Bronchial epithelial cell (primary cell): Measurements from ENCODE around the gene SPHK2. TPM values are rescaled to one million over a fixed set of nuclear protein-coding genes. Genes with fewer than 3 reads are reported as not detected.

Source experiments
- DNase-seq: peaks from one replicate; pipeline ENCODE4 v3.0.0-alpha.2; 2010; ENCODE audit warnings: low read depth
- FAIRE-seq: peaks from 2 replicates; lab custom pipeline; 2011; peaks lifted over from hg19 to GRCh38; lab: Jason Lieb, UNC
- H3K27me3 ChIP-seq: 2 replicates; pipeline ENCODE4 v1.5.1; 2011; ENCODE audit warnings: low read length; ENCODE audit not compliant: control insufficient read depth, insufficient read depth
- H3K36me3 ChIP-seq: 2 replicates; pipeline ENCODE4 v1.5.1; 2011; ENCODE audit warnings: low read length; ENCODE audit not compliant: control insufficient read depth, insufficient read depth
- H3K4me3 ChIP-seq: 2 replicates; pipeline ENCODE4 v1.5.1; 2011; ENCODE audit warnings: mild to moderate bottlenecking, low read depth, low read length, control low read depth
- CTCF ChIP-seq: IDR thresholded peaks from 2 replicates; pipeline ENCODE4 v1.5.1; 2011; ENCODE audit warnings: mild to moderate bottlenecking, moderate library complexity, low read length, control low read depth, inconsistent platforms; ENCODE audit not compliant: insufficient read depth, severe bottlenecking
- total RNA-seq: library from RNA; depleted of rRNA; stranded (reverse); fragments of >200 nt; gene quantifications from 2 replicates; pipeline ENCODE4 v1.2.1, GENCODE V29; 2014

SPHK2 gene
- total RNA-seq, 1 donor from 2014 or later, result 3.4 TPM

- TF ChIP-seq CTCF, result peak; percentile 80
- FAIRE-seq (no peak), DNase-seq (peak; percentile 56)
- Histone ChIP-seq H3K36me3 (no peaks in the 10 kb centered on the region), H3K4me3 (peak within 1 kb of the TSS; percentile 47), H3K27me3 (no peaks in the 10 kb centered on the region)
Measured at GRCh38 chr19:48646001-48646721, 26.9 kb downstream of the SPHK2 start, which contains the start of gene CA11. CA11 (minus strand) TSS chr19:48646187; CDS start chr19:48645632, 555 bp downstream.

- no peaks in the 10 kb centered on the region for H3K27me3 ChIP-seq
- H3K36me3 ChIP-seq, result no peaks in the 10 kb centered on the region
- H3K4me3 ChIP-seq, result no peak overlapping the region
- DNase-seq (no peak), FAIRE-seq (no peak)
- no peak for TF ChIP-seq CTCF
Measured at GRCh38 chr19:48646722-48647216, 27.5 kb downstream of the SPHK2 start.

GRCh38 chr19:48648134-48648533, 28.8 kb downstream of the SPHK2 start:
- FAIRE-seq (no peak), DNase-seq (no peak)
- H3K4me3 ChIP-seq, result no peak overlapping the region
- TF ChIP-seq CTCF, result no peak
- H3K36me3 ChIP-seq, result no peaks in the 10 kb centered on the region
- no peaks in the 10 kb centered on the region for H3K27me3 ChIP-seq

- Histone ChIP-seq H3K27me3 (no peaks in the 10 kb centered on the region), H3K4me3 (no peak overlapping the region), H3K36me3 (no peaks in the 10 kb centered on the region)
- no peak for DNase-seq
- no peak for TF ChIP-seq CTCF
- FAIRE-seq, result no peak
Measured at GRCh38 chr19:48650974-48651682, 31.8 kb downstream of the SPHK2 start.

GRCh38 chr19:48651683-48652048, 32.4 kb downstream of the SPHK2 start:
- no peak for FAIRE-seq
- Histone ChIP-seq H3K36me3 (no peaks in the 10 kb centered on the region), H3K27me3 (no peaks in the 10 kb centered on the region), H3K4me3 (no peak overlapping the region)
- no peak for TF ChIP-seq CTCF
- DNase-seq, result no peak
